Muscle layer of duodenum (tissue), 2 donors: ENCODE measurements around the gene AFAP1.

Experiments
- H3K27ac ChIP-seq: one replicate; pipeline ENCODE4 v1.7.0; 2013; ENCODE audit warnings: mild to moderate bottlenecking, low read length
- H3K27me3 ChIP-seq: one replicate; pipeline ENCODE4 v1.7.0; 2013; ENCODE audit warnings: low read depth, mild to moderate bottlenecking, control low read depth, low read length
- H3K36me3 ChIP-seq, 2 donors: one replicate each; pipeline ENCODE4 v1.7.0; 2013; ENCODE audit warnings: low read length in 2 of 2, control low read depth in 1 of 2, mild to moderate bottlenecking in 1 of 2; ENCODE audit not compliant: insufficient read depth in 2 of 2, control insufficient read depth in 1 of 2
- H3K4me1 ChIP-seq, 2 donors: one replicate each; pipeline ENCODE4 v1.7.0; 2013; ENCODE audit warnings: low read length in 2 of 2, mild to moderate bottlenecking in 2 of 2, control low read depth in 1 of 2, moderate library complexity in 1 of 2; ENCODE audit not compliant: insufficient read depth in 2 of 2, control insufficient read depth in 1 of 2
- H3K4me3 ChIP-seq, 2 donors: one replicate each; pipeline ENCODE4 v1.7.0; 2013; ENCODE audit warnings: low read length in 2 of 2, low read depth in 1 of 2, mild to moderate bottlenecking in 1 of 2
- H3K9me3 ChIP-seq, 2 donors: one replicate each; pipeline ENCODE4 v1.7.0; 2013; ENCODE audit warnings: low read length in 2 of 2, control low read depth in 1 of 2, mild to moderate bottlenecking in 1 of 2; ENCODE audit not compliant: control insufficient read depth in 1 of 2
- donor health status: healthy.

The AFAP1 gene

GRCh38 chr4:7880683-7881082 is 59.0 kb downstream of the AFAP1 start:
- Histone ChIP-seq H3K4me3 (no peak overlapping the region), H3K4me1 (peaks cover 16 to 54% of the 10 kb centered on the region in 2 donors), H3K36me3 (no peaks in the 10 kb centered on the region), H3K9me3 (no peaks in the 10 kb centered on the region), H3K27me3 (no peaks in the 10 kb centered on the region), H3K27ac (no peak overlapping the region)

- no peak overlapping the region for H3K4me3 ChIP-seq
- H3K9me3 ChIP-seq: no peaks in the 10 kb centered on the region
- no peaks in the 10 kb centered on the region for H3K36me3 ChIP-seq
- H3K27me3 ChIP-seq: no peaks in the 10 kb centered on the region
- no peak overlapping the region for H3K27ac ChIP-seq
- peaks cover 16 to 42% of the 10 kb centered on the region in 2 donors for H3K4me1 ChIP-seq
These were observed 60.5 kb downstream of the AFAP1 start for GRCh38 chr4:7879127-7879526.

- Histone ChIP-seq H3K9me3 (no peaks in the 10 kb centered on the region), H3K4me3 (peak overlapping the region in 1 of 2 donors; percentile 38), H3K27me3 (no peaks in the 10 kb centered on the region), H3K27ac (peak overlapping the region; percentile 53), H3K36me3 (no peaks in the 10 kb centered on the region), H3K4me1 (peaks cover 16 to 42% of the 10 kb centered on the region in 2 donors)
These were observed 61.3 kb downstream of the AFAP1 start for GRCh38 chr4:7878323-7878722.

GRCh38 chr4:7877176-7877575 is 62.5 kb downstream of the AFAP1 start:
- Histone ChIP-seq H3K27ac (peak overlapping the region; percentile 56), H3K4me3 (peak overlapping the region in 1 of 2 donors; percentile 8), H3K4me1 (peaks cover 16 to 47% of the 10 kb centered on the region in 2 donors), H3K9me3 (no peaks in the 10 kb centered on the region), H3K27me3 (no peaks in the 10 kb centered on the region), H3K36me3 (no peaks in the 10 kb centered on the region)

DNA sequence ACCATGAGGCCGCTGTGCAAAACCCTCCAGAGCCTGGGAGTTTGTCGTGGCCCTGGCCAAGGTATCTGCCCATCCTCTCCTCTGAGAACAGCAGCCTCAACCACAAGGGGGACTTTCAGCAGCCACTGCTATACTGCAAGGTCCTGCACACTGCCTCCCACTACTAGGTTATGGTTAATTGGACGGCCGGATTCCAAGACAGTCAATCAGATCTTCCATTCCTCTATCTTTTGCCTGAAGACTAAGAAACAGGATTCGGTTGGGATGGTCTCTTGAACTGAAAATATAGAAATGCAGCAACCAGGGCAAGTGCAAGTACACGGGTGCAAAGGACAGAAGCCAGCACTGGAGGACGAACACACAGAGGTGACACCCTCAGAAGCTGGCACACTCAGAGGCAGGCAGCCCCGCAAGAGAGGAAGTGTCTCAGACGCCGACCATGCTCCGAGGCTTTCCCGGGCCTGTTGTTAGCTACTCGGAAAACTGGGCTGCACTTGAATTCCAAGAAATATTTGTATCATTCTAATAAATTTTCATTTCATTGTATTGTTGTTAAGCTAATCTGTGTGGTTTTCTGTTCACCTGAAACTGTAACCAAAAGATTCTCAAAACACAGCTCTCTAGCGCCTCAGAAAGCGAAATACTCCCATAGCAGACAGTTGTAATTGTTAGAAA is 63.3 kb downstream of the AFAP1 start:
- Histone ChIP-seq H3K4me1 (peaks cover 16 to 55% of the 10 kb centered on the region in 2 donors), H3K27ac (peak overlapping the region; percentile 56), H3K9me3 (no peaks in the 10 kb centered on the region), H3K27me3 (no peaks in the 10 kb centered on the region), H3K36me3 (peaks cover 0 to 3% of the 10 kb centered on the region in 2 donors), H3K4me3 (peak overlapping the region; percentile 8 to 14)

GRCh38 chr4:7874838-7875237 is 64.8 kb downstream of the AFAP1 start:
- H3K4me1 ChIP-seq: peaks cover 16 to 48% of the 10 kb centered on the region in 2 donors
- H3K9me3 ChIP-seq: no peaks in the 10 kb centered on the region
- no peaks in the 10 kb centered on the region for H3K27me3 ChIP-seq
- no peak overlapping the region for H3K27ac ChIP-seq
- peaks cover 0 to 6% of the 10 kb centered on the region in 2 donors for H3K36me3 ChIP-seq
- H3K4me3 ChIP-seq: no peak overlapping the region

DNA sequence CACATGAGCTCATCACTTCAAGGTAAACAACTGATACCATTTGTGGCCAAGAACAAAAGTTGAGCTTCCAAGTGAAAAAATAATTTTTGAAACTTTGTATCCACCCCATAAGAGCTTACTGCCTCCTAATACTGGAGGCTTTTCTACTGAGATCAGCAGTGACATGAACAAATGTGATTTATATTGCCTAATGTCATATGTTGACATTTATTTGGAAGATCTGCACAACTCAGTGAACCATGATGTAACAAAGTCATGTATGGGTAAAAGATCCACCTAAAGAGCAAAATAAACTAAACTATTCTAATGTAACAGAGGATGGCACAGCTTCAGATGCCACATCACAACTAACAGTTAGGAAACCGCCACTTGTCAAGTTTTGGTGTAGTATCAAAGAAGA is 65.8 kb downstream of the AFAP1 start:
- Histone ChIP-seq H3K27me3 (no peaks in the 10 kb centered on the region), H3K4me1 (peaks cover 10 to 38% of the 10 kb centered on the region in 2 donors), H3K4me3 (no peak overlapping the region)

GRCh38 chr4:7872264-7872771 is 67.3 kb downstream of the AFAP1 start:
- Histone ChIP-seq H3K9me3 (no peaks in the 10 kb centered on the region), H3K4me3 (no peak overlapping the region), H3K27me3 (no peaks in the 10 kb centered on the region), H3K27ac (no peak overlapping the region), H3K36me3 (peaks cover 0 to 19% of the 10 kb centered on the region in 2 donors), H3K4me1 (peaks cover 3 to 24% of the 10 kb centered on the region in 2 donors)

More for the DNA sequence above, 65.8 kb downstream of the AFAP1 start:
- Histone ChIP-seq H3K27ac (no peak overlapping the region), H3K9me3 (no peaks in the 10 kb centered on the region), H3K36me3 (peaks cover 0 to 6% of the 10 kb centered on the region in 2 donors)

GRCh38 chr4:7871356-7871755 is 68.3 kb downstream of the AFAP1 start:
- Histone ChIP-seq H3K27me3 (no peaks in the 10 kb centered on the region), H3K36me3 (peaks cover 0 to 26% of the 10 kb centered on the region in 2 donors), H3K4me1 (peaks cover 0 to 18% of the 10 kb centered on the region in 2 donors), H3K9me3 (no peaks in the 10 kb centered on the region), H3K27ac (no peak overlapping the region), H3K4me3 (no peak overlapping the region)

GRCh38 chr4:7868892-7869471 is 70.7 kb downstream of the AFAP1 start:
- Histone ChIP-seq H3K9me3 (no peaks in the 10 kb centered on the region), H3K4me1 (peaks cover 0 to 18% of the 10 kb centered on the region in 2 donors), H3K27ac (no peak overlapping the region), H3K36me3 (peaks cover 0 to 29% of the 10 kb centered on the region in 2 donors), H3K4me3 (no peak overlapping the region), H3K27me3 (no peaks in the 10 kb centered on the region)

DNA sequence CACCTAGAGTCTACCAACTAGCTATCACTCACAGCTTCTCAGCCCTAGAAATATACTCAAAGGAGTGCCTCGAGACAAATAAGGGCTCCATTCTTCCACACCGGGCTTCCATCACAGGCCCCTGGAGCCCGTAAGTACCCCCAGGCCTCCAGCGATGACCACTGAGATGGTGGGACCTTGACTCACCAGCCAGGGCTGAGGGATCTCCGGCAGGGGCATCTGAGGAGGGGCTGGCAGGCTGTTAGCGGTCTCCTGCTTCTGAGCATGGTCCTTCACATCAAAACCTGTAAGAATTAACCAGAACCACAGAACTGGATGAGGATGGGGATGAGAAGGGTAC is 71.3 kb downstream of the AFAP1 start:
- Histone ChIP-seq H3K36me3 (peaks cover 0 to 29% of the 10 kb centered on the region in 2 donors), H3K27ac (no peak overlapping the region), H3K4me3 (no peak overlapping the region), H3K4me1 (peaks cover 0 to 18% of the 10 kb centered on the region in 2 donors), H3K9me3 (no peaks in the 10 kb centered on the region), H3K27me3 (no peaks in the 10 kb centered on the region)
